IPS-NIHi7 (cell line): ENCODE data around the gene AMACR.
"Not testable (repeated sequence)": the region's sequence is repeated elsewhere in the genome, so short reads cannot be mapped to it uniquely, and the experiment has no call there.

ENCODE experiments used
- DNase-seq: peaks from one replicate; pipeline ENCODE4 v3.0.0; 2012; ENCODE audit warnings: mixed read lengths; ENCODE audit errors: extremely low spot score

Gene AMACR

GRCh38 chr5:34037726-34038125 is 29.9 kb upstream of the AMACR start:
- no peak for DNase-seq

- DNase-seq, result no peak
Observed at GRCh38 chr5:34035756-34036155, 27.9 kb upstream of the AMACR start.

GRCh38 chr5:34034534-34035327 is 26.9 kb upstream of the AMACR start:
- DNase-seq, result no peak

GRCh38 chr5:34031966-34032365 is 24.1 kb upstream of the AMACR start:
- no peak for DNase-seq

- DNase-seq, result no peak
Observed at GRCh38 chr5:34031117-34031516, 23.3 kb upstream of the AMACR start.

- DNase-seq, result not testable (repeated sequence)
Observed at GRCh38 chr5:34030585-34030984, 22.7 kb upstream of the AMACR start.

- DNase-seq, result no peak
Observed at GRCh38 chr5:34030048-34030447, 22.2 kb upstream of the AMACR start.

GRCh38 chr5:34028349-34028748 is 20.5 kb upstream of the AMACR start:
- no peak for DNase-seq

GRCh38 chr5:34026089-34026761 is 18.4 kb upstream of the AMACR start:
- no peak for DNase-seq

GRCh38 chr5:34022121-34022705 is 14.4 kb upstream of the AMACR start:
- no peak for DNase-seq

GRCh38 chr5:34021334-34021733 is 13.5 kb upstream of the AMACR start:
- no peak for DNase-seq

GRCh38 chr5:34020726-34021125 is 12.9 kb upstream of the AMACR start:
- DNase-seq, result no peak

GRCh38 chr5:34017254-34017653 is 9.4 kb upstream of the AMACR start:
- no peak for DNase-seq

- DNase-seq, result no peak
Observed at GRCh38 chr5:34016750-34017149, 8.9 kb upstream of the AMACR start.

- DNase-seq, result no peak
Observed at GRCh38 chr5:34016222-34016621, 8.4 kb upstream of the AMACR start.

- DNase-seq, result no peak
Observed at GRCh38 chr5:34015120-34015822, 7.4 kb upstream of the AMACR start.

GRCh38 chr5:34014626-34015025 is 6.8 kb upstream of the AMACR start:
- DNase-seq, result no peak

GRCh38 chr5:34013547-34013946 is 5.7 kb upstream of the AMACR start:
- DNase-seq, result no peak

GRCh38 chr5:34012791-34013190 is 4.9 kb upstream of the AMACR start:
- no peak for DNase-seq

GRCh38 chr5:34011536-34011935 is 3.7 kb upstream of the AMACR start:
- no peak for DNase-seq

GRCh38 chr5:34010146-34010545 is 2.3 kb upstream of the AMACR start:
- DNase-seq, result not testable (repeated sequence)

- no peak for DNase-seq
Observed at GRCh38 chr5:34009610-34010009, 1.8 kb upstream of the AMACR start.
